GM12873 (cell line): ENCODE data around the gene PARVA.

Experiments used
- TF ChIP-seq, protein P1 (sequence below): IDR thresholded peaks from 2 replicates; pipeline ENCODE4 v1.5.1; 2012; ENCODE audit warnings: low read depth, mild to moderate bottlenecking, moderate library complexity, low read length, control low read depth; ENCODE audit not compliant: insufficient read depth; ENCODE audit errors: missing control alignments

PARVA gene, protein sequence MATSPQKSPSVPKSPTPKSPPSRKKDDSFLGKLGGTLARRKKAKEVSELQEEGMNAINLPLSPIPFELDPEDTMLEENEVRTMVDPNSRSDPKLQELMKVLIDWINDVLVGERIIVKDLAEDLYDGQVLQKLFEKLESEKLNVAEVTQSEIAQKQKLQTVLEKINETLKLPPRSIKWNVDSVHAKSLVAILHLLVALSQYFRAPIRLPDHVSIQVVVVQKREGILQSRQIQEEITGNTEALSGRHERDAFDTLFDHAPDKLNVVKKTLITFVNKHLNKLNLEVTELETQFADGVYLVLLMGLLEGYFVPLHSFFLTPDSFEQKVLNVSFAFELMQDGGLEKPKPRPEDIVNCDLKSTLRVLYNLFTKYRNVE

DNA sequence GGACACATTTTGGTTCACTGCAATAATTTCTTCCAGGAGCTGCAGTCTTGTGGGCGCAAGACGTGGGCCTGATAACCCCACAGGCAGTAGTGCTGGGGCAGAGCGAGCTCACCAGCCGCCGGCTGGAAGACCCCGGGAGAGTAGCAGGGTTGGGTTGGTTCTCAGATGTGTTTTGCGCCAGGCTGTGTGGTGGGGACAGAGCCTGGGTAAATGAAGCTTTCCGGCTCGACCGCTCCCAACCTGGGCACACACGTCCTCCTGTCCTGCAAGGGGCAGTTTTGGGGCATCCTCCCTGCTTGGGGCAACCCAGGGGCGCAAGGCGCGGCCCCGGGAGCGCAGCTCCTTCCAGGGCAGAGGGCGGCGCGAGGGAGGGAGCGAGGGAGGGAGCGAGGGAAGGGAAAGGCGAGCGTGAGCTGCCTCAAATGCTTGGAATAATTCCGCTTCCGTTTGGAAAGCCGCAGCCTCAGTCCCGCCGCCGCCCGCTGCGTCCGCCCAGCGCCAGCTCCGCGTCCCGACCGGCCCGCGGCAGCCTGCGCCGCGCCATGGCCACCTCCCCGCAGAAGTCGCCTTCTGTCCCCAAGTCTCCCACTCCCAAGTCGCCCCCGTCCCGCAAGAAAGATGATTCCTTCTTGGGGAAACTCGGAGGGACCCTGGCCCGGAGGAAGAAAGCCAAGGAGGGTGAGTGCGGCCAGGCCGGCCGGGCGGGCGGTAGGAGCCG is at the start of gene PARVA:
Gene PARVA (plus strand): TSS at position 466 of the 718 bp plus-strand sequence. CDS start 77 bp downstream, at position 543.
- TF ChIP-seq, protein P1, sequence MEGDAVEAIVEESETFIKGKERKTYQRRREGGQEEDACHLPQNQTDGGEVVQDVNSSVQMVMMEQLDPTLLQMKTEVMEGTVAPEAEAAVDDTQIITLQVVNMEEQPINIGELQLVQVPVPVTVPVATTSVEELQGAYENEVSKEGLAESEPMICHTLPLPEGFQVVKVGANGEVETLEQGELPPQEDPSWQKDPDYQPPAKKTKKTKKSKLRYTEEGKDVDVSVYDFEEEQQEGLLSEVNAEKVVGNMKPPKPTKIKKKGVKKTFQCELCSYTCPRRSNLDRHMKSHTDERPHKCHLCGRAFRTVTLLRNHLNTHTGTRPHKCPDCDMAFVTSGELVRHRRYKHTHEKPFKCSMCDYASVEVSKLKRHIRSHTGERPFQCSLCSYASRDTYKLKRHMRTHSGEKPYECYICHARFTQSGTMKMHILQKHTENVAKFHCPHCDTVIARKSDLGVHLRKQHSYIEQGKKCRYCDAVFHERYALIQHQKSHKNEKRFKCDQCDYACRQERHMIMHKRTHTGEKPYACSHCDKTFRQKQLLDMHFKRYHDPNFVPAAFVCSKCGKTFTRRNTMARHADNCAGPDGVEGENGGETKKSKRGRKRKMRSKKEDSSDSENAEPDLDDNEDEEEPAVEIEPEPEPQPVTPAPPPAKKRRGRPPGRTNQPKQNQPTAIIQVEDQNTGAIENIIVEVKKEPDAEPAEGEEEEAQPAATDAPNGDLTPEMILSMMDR: no peak

DNA sequence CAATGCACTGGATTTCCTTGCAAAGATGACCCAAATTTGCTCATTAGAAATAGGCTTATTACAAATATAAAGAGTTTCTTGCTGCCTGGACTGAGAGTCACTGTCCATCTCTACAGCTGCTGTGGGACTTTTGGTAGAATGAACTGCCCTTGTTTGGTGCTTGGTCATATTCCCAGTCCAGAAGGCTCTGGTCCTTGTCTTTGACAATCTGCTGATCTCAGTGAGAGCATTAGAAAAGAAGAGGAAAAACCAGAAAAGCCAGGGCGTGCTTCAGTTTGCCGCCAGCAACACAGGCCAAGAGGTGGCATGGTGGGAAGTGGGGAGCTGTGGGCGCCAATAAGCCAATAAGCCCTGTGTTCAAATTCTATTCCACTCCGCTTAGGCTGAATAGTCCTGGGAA is 48.2 kb upstream of the PARVA start:
- TF ChIP-seq, protein P1: no peak

DNA sequence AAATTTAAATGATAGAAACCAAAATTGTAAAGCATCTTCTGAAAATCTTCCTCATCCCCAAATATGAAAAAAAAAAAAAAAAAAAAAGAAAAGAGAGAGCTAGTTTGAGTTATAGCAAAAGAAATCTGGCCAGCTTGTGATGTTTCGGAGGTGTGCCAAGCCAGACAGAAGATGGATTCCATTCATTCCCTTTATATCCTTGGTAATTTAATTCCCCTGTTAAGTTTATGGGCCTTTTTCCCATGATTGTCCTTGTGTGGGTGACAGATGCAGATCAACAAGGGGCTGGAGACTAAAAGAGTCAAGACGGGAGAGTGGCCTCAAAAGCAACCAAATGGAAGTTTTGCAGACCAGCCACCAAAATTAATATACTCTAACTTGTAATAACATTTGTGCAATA is 47.6 kb upstream of the PARVA start:
- TF ChIP-seq, protein P1: no peak

DNA sequence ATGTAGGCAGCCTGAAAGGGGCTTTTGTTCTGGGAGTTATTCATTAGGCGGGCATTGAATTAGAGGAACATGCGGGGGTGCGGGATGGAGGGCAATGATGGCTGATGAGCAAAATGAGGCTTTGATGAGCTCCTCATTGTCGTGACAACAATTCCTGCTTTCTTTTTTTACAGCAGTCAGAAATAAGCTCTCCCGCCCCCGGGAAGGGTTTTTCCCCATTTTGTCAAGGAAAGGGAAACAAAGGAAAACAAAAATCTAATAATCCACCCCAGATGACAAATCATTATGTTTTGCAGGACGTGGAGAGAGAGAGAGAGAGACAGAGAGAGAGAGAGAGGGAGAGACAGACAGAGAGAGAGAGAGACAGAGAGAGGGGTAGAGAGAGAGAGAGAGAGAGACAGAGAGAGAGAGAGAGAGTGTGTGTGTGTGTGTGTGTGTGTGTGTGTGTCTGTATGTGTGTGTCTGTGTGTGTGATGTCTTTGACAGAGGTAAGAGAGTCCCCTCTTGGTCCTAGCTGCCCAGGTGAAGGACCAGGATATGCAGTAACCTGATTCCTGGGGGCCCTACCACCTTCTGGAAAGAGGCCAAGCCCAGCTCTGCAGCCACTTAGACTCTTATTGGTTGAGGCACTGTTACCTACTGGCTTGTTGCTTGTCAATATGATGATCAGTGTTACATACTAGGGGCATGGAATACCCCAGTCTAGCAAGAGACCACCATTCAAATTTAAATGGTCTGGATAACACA is 46.7 kb upstream of the PARVA start:
- TF ChIP-seq, protein P1: no peak

DNA sequence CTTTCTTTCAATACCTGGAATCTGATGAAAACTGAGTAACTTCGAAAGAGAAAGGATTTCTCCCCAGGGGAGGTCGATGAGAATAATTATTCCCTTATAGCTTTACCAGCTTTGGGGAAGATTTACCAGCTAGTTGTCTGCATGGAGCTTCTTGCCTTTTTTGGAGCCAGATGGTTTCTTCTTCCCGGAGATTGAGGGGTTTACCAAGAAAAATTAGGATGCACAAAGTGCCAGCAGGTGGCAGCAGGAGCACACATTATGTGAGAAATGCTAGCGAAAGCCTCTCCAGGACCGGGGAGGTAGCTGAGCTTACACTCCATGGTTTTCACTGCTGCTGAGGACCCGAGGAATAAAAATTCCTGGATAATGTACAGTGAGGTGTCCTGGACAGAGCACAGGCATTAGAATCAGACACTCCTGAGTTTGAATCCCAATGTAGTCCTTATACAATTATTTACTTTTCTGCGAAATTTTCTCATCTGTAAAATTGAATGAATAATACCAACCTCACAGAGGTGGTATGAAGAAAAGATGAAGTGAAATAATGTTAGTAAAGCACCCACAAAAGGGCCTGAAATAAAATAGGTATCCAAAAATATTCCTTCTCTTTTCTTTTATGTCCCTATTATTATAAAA is 46.0 kb upstream of the PARVA start:
- TF ChIP-seq, protein P1: peak; percentile 73

DNA sequence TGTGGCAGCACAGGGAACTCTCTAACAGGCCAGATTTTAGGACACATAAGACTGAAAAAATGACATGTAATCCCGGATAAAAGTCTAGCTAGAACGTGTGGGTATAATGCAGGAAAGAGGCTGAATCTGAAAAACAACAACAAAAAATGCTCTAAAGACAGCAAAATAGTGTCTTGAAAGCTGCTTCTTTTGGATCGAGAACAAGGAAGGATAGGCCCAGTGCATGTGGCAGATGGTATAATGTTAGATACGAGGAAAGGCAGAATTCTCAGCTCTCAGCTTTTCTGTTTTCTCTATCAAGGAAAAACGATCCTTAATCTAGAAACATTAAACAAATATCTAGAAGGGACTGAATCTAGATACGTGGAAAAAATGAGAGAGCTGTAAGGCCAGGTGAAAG is 33.8 kb upstream of the PARVA start:
- TF ChIP-seq, protein P1: no peak

DNA sequence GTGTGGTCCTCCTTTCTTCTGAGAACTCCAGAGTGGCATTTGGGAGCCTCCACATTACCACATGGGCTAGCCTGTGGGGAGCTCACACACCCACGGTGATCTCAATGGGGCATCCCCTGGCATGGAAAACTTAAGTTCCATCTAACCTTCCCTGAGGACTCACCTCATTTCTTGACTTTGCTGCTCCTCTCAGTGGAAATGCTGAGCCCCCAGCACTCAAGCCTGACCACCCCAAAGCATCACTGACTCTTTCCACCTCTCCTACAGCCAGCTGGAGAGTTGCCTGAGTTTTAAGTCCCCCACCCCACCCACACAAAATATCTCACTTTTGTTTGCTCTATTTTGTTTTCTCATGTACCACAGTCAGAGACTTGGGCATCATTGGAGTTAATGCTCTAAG is 23.8 kb upstream of the PARVA start:
- TF ChIP-seq, protein P1: no peak
